ENCODE results near the gene KIF22. TPM values are rescaled to one million over a fixed set of nuclear protein-coding genes. Genes with fewer than 3 reads are reported as not detected.

KIF22 gene
- total RNA-seq, 3 donors from 2014 or later: 24.7 to 56.2 (median 53.0) TPM

- Histone ChIP-seq H3K4me3 (no peak overlapping the region), H3K9me3 (no peaks in the 10 kb centered on the region), H3K4me1 (ENCODE audit: low read depth) (no peaks in the 10 kb centered on the region), H3K36me3 (ENCODE audit: low read depth) (peaks cover 49% of the 10 kb centered on the region)
- ATAC-seq (no peak), DNase-seq (no peak)
- TF ChIP-seq CTCF (IDR thresholded peaks at IDR 0.05): no peak
- intact Hi-C loops (cut with DNase I, micrococcal nuclease): no loop called here
Measured at GRCh38 chr16:29841631-29842030, 51.1 kb downstream of the KIF22 start.

GRCh38 chr16:29842732-29843346 is 52.3 kb downstream of the KIF22 start:
- ATAC-seq (no peak), DNase-seq (no peak)
- H3K9me3 ChIP-seq: no peaks in the 10 kb centered on the region
- H3K36me3 ChIP-seq (ENCODE audit: low read depth): peaks cover 42% of the 10 kb centered on the region
- intact Hi-C loops (cut with DNase I, micrococcal nuclease): no loop called here
- no peak for TF ChIP-seq CTCF (IDR thresholded peaks at IDR 0.05)
- no peak overlapping the region for H3K4me3 ChIP-seq
- no peaks in the 10 kb centered on the region for H3K4me1 ChIP-seq (ENCODE audit: low read depth)

- Histone ChIP-seq H3K9me3 (no peaks in the 10 kb centered on the region), H3K4me3 (no peak overlapping the region), H3K4me1 (ENCODE audit: low read depth) (no peaks in the 10 kb centered on the region), H3K36me3 (ENCODE audit: low read depth) (peaks cover 40% of the 10 kb centered on the region)
- no peak for ATAC-seq
- DNase-seq: no peak
- intact Hi-C loops (cut with DNase I, micrococcal nuclease): no loop called here
- TF ChIP-seq CTCF (IDR thresholded peaks at IDR 0.05): no peak
Measured at GRCh38 chr16:29843931-29844330, 53.4 kb downstream of the KIF22 start.

- no peak for DNase-seq
- Histone ChIP-seq H3K36me3 (ENCODE audit: low read depth) (peaks cover 36% of the 10 kb centered on the region), H3K4me1 (ENCODE audit: low read depth) (no peaks in the 10 kb centered on the region), H3K4me3 (no peak overlapping the region), H3K9me3 (no peaks in the 10 kb centered on the region)
- intact Hi-C loops (cut with DNase I, micrococcal nuclease): no loop called here
- TF ChIP-seq CTCF (IDR thresholded peaks at IDR 0.05): no peak
- no peak for ATAC-seq
Measured at GRCh38 chr16:29844575-29845331, 54.2 kb downstream of the KIF22 start.

- no peaks in the 10 kb centered on the region for H3K4me1 ChIP-seq (ENCODE audit: low read depth)
- intact Hi-C loops (cut with DNase I, micrococcal nuclease): no loop called here
- ATAC-seq (no peak), DNase-seq (no peak)
- no peaks in the 10 kb centered on the region for H3K9me3 ChIP-seq
- TF ChIP-seq CTCF (IDR thresholded peaks at IDR 0.05): no peak
- H3K4me3 ChIP-seq: no peak overlapping the region
- H3K36me3 ChIP-seq (ENCODE audit: low read depth): peaks cover 36% of the 10 kb centered on the region
Measured at GRCh38 chr16:29845656-29846055, 55.1 kb downstream of the KIF22 start.

Data from mucosa of descending colon (tissue), 3 donors.